Glutamatergic neuron (in vitro differentiated cells): ENCODE results near the gene DOCK2. TPM values are rescaled to one million over a fixed set of nuclear protein-coding genes. Genes with fewer than 3 reads are reported as not detected.

Experiments used
- DNase-seq: peaks from one replicate; pipeline ENCODE4 v3.0.0; 2022
- H3K27ac Mint-ChIP-seq: one replicate; pipeline ENCODE4 v1.8.0; 2020; ENCODE audit warnings: mild to moderate bottlenecking, mixed read lengths, inconsistent platforms; ENCODE audit not compliant: unreplicated experiment
- H3K27me3 Mint-ChIP-seq: one replicate; pipeline ENCODE4 v1.8.0; 2020; ENCODE audit warnings: mild to moderate bottlenecking, moderate library complexity, mixed read lengths, inconsistent platforms; ENCODE audit not compliant: unreplicated experiment
- H3K36me3 Mint-ChIP-seq: one replicate; pipeline ENCODE4 v1.8.0; 2020; ENCODE audit warnings: mild to moderate bottlenecking, mixed read lengths, inconsistent platforms; ENCODE audit not compliant: unreplicated experiment
- H3K4me1 Mint-ChIP-seq: one replicate; pipeline ENCODE4 v1.8.0; 2020; ENCODE audit warnings: mild to moderate bottlenecking, low read depth, mixed read lengths, inconsistent platforms; ENCODE audit not compliant: unreplicated experiment
- H3K4me3 Mint-ChIP-seq: one replicate; pipeline ENCODE4 v1.8.0; 2020; ENCODE audit warnings: mild to moderate bottlenecking, mixed read lengths, inconsistent platforms; ENCODE audit not compliant: unreplicated experiment
- H3K9me3 Mint-ChIP-seq: one replicate; pipeline ENCODE4 v1.8.0; 2020; ENCODE audit warnings: mild to moderate bottlenecking, moderate library complexity, mixed read lengths, inconsistent platforms; ENCODE audit not compliant: unreplicated experiment
- total RNA-seq: library from RNA; stranded (reverse); fragmentation: NEBNext Ultra II Directional; extraction: Animal tissue kit (Norgen Biotek cat#: 25700); gene quantifications from one replicate; pipeline ENCODE4 v1.2.1, GENCODE V29; 2021; ENCODE audit not compliant: unreplicated experiment
- TF ChIP-seq, protein P1 (sequence below): fragments of 200-600 bp; sonication (generic); IDR thresholded peaks from one replicate; pipeline ENCODE4 v1.5.0; 2021; ENCODE audit not compliant: partially characterized antibody, unreplicated experiment

Gene DOCK2
- total RNA-seq, 1 donor from 2014 or later = 0.66 TPM

DNA sequence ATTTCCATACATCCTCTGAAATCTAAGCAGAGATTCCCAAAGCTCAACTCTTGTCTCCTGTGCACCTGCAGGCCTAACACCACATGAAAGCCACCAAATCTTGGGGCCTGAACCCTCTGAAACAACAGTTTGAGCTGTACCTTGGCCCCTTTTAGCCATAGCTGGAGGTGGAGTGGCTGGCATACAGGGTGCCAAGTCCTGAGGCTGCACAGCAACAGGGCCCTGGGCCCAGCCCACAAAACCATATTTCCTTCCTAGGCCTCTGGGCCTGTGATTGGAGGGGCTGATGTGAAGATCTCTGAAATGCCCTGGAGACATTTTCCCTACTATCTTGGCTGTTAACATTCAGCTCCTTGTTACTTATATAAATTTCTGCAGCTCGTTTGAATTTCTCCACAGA lies 26.5 kb downstream of the DOCK2 start:
- TF ChIP-seq, protein P1, sequence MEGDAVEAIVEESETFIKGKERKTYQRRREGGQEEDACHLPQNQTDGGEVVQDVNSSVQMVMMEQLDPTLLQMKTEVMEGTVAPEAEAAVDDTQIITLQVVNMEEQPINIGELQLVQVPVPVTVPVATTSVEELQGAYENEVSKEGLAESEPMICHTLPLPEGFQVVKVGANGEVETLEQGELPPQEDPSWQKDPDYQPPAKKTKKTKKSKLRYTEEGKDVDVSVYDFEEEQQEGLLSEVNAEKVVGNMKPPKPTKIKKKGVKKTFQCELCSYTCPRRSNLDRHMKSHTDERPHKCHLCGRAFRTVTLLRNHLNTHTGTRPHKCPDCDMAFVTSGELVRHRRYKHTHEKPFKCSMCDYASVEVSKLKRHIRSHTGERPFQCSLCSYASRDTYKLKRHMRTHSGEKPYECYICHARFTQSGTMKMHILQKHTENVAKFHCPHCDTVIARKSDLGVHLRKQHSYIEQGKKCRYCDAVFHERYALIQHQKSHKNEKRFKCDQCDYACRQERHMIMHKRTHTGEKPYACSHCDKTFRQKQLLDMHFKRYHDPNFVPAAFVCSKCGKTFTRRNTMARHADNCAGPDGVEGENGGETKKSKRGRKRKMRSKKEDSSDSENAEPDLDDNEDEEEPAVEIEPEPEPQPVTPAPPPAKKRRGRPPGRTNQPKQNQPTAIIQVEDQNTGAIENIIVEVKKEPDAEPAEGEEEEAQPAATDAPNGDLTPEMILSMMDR = no peak
- DNase-seq = no peak
- Mint-ChIP-seq H3K9me3 (peaks cover 2% of the 10 kb centered on the region), H3K27me3 (peaks cover 4% of the 10 kb centered on the region), H3K27ac (no peak overlapping the region), H3K36me3 (peaks cover 19% of the 10 kb centered on the region), H3K4me3 (no peak overlapping the region), H3K4me1 (peaks cover 5% of the 10 kb centered on the region)

DNA sequence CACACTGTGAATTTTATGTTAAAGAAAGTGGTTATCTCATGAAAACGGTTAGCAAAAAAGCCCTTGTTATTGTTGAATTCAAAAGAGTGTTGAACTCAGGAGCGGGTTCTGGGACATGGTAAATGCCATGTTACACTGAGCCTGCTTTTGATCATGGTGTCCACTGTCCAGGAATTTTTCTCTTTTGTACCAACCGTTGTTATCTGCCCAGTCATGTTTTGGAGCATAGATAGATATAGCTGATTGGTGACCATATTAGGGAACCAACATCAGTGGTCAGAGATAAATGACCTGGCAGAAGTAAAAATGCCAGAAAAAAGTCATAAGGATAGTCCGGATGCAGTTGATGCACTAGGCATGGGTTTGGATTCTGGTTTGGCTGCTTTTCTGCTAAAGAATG lies 29.3 kb downstream of the DOCK2 start:
- H3K4me1 Mint-ChIP-seq = peaks cover 26% of the 10 kb centered on the region
- peaks cover 19% of the 10 kb centered on the region for H3K36me3 Mint-ChIP-seq
- no peak for DNase-seq
- H3K4me3 Mint-ChIP-seq = no peak overlapping the region
- H3K9me3 Mint-ChIP-seq = peaks cover 7% of the 10 kb centered on the region
- peaks cover 7% of the 10 kb centered on the region for H3K27me3 Mint-ChIP-seq
- TF ChIP-seq, protein P1 = no peak
- H3K27ac Mint-ChIP-seq = no peak overlapping the region

GRCh38 chr5:169667896-169668674 lies 31.0 kb downstream of the DOCK2 start:
- Mint-ChIP-seq H3K27ac (peak overlapping the region; percentile 90), H3K4me3 (no peak overlapping the region), H3K4me1 (peaks cover 26% of the 10 kb centered on the region), H3K27me3 (peaks cover 5% of the 10 kb centered on the region), H3K9me3 (peaks cover 6% of the 10 kb centered on the region), H3K36me3 (peaks cover 11% of the 10 kb centered on the region)
- DNase-seq = no peak
- TF ChIP-seq, protein P1 = no peak

GRCh38 chr5:169668732-169669131 lies 31.7 kb downstream of the DOCK2 start:
- H3K9me3 Mint-ChIP-seq = peaks cover 6% of the 10 kb centered on the region

More at GRCh38 chr5:169668732-169669131, 31.7 kb downstream of the DOCK2 start:
- Mint-ChIP-seq H3K4me1 (peaks cover 26% of the 10 kb centered on the region), H3K4me3 (no peak overlapping the region), H3K36me3 (peaks cover 10% of the 10 kb centered on the region), H3K27ac (peak overlapping the region; percentile 90), H3K27me3 (peaks cover 5% of the 10 kb centered on the region)
- peak; percentile 59 for DNase-seq
- TF ChIP-seq, protein P1 = no peak
